Left ventricle myocardium superior (tissue), 1 donor: ENCODE measurements around the gene ZFAND2A. TPM values are rescaled to one million over a fixed set of nuclear protein-coding genes. Genes with fewer than 3 reads are reported as not detected.
"Not testable (repeated sequence)": the region's sequence is repeated elsewhere in the genome, so short reads cannot be mapped to it uniquely, and the experiment has no call there.

Experiments
- ATAC-seq: fragments of 200-7000 bp; cut with Tn5 transposase; one replicate; pipeline ENCODE4 v1.9.1; 2020; ENCODE audit warnings: mild to moderate bottlenecking, moderate library complexity
- DNase-seq: peaks from one replicate; pipeline ENCODE4 v3.0.0-alpha.2; 2020
- intact Hi-C: fragments of 100-400 bp; cut with micrococcal nuclease; formaldehyde crosslinking; loops from one replicate; pipeline ENCODE4 v1.11.0; 2022
- total RNA-seq: library from RNA; stranded (reverse); fragmentation: NEBNext Ultra II Directional; extraction: Animal tissue kit (Norgen Biotek cat#: 25700); gene quantifications from one replicate; pipeline ENCODE4 v1.2.1, GENCODE V29; 2021
- donor health status: DM: no; HTN: yes; CAD: no; lungs with severe emphysema.

The ZFAND2A gene
- total RNA-seq, 1 donor from 2014 or later: 5.9 TPM

DNA sequence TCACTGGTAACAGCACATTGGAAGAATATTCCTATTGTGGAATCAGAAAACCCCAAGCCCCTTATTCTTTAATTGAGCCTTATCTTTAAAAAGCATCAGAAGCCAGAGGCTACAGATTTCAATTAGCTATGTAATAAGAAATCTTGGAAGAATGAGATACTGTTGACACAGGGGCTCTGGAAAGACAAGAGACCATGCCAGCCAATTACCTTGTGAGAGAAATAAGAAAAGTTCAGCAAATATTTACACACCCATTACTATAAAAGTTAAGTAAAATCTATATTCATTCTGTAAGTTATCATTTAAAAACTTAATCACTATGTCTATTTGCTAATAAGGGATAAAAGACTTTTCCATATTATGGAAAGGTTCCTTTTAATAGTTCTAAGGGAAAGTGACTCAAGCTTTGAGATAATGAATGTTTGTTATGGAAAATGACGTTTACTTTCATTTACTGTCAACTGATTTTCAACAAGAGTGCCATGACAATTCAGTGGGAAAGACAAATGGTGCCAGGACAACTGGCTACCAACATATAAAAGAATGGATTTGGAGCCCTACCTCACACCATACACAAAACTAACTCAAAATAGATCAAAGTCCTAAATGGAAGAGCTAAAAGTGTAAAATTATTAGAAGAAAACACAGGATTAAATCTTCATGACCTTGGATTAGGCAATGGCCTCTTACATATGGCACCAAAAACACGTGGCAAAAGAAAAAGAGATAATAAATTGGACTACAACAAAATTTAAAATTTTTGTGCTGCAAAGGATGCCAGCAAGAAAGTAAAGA is 28.3 kb downstream of the ZFAND2A start:
- no peak for ATAC-seq
- intact Hi-C loops: no loop called here

DNA sequence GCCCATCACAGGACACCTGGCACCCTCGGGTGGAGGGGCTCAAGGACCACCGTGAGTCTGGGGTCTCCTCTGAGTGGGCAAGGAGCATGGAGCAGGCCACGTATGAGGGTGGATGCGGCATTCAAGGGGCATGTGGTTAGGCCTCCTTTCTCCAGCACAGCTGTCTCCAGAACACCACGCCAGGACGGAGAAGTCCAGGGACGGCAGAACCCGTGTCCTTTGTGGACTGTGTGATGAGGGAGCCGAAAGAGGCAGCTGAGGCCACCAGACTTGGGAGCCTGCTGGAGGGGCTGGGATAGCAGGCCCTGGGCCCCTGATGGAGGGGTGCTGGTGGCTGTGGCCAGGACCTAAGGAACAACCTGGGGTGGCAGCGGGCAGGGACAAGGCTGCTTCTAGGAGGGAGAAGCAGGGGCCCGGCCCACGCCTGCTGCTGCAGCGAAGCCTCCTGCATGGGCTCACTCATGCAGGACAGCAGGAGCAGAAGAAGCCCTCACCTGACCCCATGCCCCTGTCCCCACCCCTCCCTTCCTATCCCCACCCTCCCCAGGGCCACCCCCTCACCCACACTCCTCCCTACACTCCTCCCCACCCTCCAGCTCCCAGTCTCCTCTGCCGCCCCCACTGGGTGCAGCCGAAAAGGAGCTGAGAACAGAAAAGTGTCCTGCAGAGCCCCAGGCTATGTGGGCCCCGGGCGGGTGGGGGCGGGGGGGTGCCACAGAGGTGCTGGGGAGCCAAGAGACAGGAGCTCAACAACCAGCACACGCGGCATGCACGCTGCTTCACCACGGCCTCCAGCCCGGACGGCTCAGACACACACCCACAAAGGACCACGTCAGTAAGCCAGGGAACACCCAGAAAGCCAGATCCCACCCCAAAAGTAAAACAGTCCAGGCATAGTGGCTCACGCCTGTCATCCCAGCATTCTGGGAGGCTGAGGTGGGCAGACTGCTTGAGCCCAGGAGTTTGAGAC is 29.7 kb downstream of the ZFAND2A start:
- no peak for DNase-seq
- intact Hi-C loops: no loop called here
- no peak for ATAC-seq

More for the DNA sequence above, 28.3 kb downstream of the ZFAND2A start:
- DNase-seq: no peak

DNA sequence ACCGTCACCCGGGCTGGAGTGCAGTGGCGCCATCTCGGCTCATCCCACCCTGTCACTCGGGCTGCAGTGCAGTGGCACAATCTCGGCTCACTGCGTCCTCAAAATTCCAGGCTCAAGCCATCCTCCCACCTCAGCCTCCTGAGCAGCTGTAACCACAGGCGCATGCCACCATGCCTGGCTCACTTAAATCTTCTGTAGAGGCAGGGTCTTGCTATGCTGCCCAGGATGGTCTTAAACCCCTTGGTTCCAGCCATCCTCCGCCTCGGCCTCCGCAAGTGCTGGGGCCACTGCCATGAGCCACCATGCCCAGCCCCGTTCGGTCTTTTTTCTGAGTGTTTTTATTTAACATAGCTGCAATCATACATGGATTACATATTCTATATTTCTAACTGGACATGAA is 30.6 kb downstream of the ZFAND2A start:
- intact Hi-C loops: no loop called here
- ATAC-seq (no peak), DNase-seq (no peak)

DNA sequence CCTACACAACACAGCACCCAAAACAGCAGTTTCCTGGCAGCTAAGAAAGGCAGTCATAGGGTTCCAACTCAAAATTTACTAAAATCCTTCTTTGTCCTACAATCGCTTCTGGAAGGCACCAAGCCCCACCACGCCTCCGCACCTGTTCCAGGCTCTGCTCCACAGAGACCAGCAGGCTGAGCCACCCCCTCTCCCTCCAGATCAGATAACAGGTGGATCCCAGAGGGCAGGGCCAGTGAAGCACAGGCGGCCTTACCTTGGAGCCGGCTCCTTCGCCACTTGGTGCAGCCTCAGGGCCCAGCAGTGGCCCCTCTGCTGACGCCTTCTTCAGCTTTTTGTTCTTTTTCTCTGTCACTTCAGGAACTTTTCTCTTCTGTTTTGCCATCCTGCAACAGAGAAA is 33.0 kb downstream of the ZFAND2A start:
- DNase-seq: no peak
- intact Hi-C loops: no loop called here
- no peak for ATAC-seq

DNA sequence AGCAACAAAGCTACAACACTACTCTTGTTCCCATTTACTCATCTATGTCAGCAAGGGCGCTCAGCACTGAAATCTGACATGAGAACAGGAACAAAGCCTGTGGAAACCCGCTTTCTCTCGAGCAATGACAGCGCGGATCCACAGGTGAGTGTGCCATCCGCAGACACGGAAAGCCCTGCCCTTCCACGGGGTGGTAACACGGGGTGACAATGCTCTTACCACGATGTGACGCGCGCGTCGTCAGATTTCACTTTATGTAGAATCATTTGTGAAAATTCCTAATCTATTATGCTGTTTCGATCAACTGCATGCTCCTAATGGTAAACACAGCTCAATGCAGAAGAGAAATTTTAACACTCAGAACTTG is 34.4 kb downstream of the ZFAND2A start:
- DNase-seq (no peak), ATAC-seq (no peak)
- intact Hi-C loops: no loop called here

DNA sequence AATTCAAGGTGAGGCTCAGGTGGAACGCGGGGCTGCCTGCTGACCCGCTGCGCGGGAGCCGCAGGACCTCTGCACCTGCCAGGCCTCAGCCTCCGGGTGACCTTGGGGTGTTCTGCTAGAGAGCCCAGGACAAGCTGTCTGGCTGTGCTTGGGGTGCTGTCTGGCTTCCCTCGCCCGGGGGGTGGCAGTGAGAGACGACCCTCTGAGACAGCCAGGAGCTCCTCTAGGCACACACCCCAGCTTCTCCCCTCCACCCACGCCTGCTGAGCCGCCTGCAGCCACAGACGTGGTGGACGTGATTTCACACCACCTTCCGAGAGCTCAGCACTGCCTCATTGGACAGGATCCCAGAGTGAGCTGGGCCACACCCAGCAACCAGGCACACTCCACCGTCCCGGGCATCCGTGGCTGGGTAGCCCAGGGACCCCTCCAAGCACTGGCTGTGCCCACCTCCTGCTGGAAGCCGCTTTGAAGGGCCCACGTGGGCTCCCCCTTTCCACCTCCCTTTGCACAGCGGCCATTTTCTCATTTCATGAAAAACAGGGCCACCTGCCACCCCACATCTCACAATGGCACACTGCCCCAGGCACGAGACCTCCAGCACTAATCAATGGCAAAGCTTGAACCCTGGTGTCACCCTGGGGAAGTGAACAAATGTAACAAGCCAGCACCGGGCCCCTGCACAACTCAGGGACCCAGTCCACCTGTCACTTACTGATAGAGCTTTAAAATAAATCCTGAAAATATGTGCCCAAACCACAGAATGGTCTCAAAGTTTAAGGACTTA is 35.0 kb downstream of the ZFAND2A start:
- DNase-seq (peak; percentile 59), ATAC-seq (peak; percentile 46)
- intact Hi-C loops: no loop called here

DNA sequence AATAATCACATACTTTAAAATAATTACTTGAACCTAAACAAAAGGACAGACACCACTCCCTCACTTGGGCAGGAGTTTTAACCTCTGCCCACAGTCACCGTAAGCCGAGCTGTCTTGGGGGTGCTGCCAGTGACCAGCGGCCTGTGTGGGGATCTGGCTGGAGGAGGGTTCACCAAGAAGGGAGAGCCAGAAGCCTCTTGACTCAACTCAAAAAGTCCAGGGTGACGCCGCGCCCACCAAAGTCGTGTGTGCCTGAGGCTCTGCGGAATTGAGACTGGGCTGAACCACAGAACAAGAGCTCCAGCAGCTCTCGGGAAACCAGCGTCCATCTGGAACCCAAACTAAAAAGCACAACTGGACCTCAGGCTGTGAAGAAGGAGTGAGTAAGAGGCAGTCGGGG is 35.8 kb downstream of the ZFAND2A start:
- DNase-seq (no peak), ATAC-seq (peak; percentile 10)
- intact Hi-C loops: no loop called here

DNA sequence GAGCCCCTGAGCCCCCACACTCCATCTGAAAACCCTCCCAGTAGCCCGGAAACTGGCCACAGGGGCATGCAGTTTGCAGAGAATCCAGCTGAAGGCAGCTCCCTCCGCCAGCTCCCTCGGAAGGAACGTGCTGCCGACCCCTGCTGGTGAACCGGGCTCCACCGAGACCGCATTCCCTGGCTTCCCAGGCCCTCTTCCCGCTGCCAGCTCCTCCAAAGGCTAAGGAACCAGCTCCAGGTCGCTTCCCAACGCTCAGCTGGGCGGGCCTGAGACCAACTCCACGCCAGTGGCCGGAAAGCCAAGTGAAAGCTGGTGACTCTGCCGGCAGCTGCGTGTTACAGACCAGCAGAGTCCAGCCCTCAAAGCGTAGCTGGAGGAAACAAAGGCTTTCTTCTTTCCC is 36.3 kb downstream of the ZFAND2A start:
- DNase-seq: peak; percentile 90
- peak; percentile 95 for ATAC-seq
- intact Hi-C loops: no loop called here

DNA sequence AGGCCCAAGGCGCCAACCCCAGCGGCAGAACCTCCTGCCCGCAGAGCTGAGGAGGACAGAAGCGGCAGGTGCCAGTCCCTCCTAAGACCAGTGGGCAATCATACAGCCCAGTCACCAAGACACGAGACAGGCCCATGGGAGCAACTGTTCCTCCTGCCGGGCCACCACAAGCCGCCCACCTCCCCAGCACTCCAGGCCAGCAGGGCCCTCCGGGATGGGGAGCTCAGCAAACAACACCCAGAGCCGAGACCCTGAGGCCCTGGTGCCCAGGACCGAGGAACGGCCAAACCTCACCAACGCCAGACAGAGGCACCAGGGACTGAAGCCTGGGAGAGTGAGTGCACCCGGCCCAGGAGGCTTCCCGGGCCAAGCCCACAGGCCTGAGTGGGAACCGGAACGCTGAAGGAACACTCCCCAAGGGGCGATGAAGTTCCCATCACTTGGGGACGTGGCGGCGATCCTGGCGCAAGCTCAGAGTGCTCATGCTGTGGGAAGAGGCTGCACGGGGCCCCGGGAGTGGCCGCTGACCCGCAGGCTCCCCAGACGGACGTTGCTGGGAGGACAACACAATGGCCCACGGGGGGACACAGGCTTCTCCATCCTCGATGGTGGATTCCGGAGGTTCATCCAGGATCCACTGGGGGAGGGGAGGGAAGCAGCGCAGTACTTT is 37.0 kb downstream of the ZFAND2A start:
- DNase-seq (peak; percentile 70), ATAC-seq (peak; percentile 54)
- intact Hi-C loops: no loop called here

DNA sequence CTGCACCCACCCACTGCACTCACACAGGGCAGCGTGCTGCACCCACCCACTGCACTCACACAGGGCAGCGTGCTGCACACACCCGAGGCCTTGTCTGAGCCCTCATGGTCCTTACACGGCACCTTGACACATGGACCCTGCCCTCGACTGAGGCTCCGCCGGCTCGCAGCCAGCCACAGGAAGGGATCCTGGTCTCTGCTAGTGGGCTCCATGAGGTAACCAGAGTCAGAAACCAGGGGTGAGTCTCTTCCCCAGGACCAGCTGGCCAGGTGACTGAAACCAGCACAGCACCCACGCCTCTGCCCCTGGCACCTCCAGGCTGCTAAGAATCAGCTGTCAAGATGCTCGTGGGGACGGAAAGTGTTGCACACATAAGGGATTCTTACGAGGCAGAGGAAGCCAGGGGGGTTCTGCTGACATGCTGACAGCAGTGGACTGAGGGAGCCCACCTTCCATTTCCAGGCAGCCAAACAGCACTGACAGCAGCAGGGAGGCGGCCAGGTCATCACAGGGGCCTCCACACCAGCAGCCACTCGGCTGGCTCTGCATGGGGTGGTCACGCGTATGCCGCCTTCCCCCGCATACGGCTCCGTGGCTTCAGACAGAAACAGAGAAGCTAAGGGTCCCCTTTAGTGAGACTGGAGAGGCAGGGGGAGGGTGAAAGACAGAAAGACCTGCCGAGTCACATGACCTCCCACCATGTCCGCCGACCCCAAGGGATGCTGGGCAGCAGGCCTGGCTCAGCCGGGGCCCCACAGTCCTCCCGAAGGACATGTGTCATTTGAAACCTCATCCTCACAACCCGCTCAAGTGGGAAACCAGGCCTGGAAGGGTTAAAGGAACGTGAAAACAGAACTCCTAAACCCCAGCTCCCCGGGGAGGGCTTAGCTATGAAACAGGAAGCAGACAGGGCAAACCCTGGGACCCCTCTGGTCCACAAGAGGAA is 37.8 kb downstream of the ZFAND2A start:
- ATAC-seq (peak; percentile 4), DNase-seq (no peak)
- intact Hi-C loops: no loop called here

DNA sequence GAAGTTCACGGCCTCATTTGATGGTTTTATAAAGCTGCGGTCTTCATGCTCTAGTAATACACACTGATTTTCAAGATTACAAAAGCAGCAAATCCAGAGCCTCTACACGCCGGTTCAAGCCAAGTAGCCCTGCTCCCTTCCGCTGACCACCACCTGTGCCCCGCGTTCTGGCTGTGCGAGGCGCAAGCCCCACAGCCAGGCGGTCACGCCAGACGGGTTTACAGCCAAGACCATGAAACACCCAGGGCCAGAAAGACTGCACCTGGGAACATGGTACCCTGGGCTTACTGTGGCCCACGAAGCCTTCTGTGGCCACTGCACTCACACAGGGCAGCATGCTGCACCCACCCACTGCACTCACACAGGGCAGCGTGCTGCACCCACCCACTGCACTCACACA is 38.5 kb downstream of the ZFAND2A start:
- no peak for ATAC-seq
- no peak for DNase-seq
- intact Hi-C loops: no loop called here

DNA sequence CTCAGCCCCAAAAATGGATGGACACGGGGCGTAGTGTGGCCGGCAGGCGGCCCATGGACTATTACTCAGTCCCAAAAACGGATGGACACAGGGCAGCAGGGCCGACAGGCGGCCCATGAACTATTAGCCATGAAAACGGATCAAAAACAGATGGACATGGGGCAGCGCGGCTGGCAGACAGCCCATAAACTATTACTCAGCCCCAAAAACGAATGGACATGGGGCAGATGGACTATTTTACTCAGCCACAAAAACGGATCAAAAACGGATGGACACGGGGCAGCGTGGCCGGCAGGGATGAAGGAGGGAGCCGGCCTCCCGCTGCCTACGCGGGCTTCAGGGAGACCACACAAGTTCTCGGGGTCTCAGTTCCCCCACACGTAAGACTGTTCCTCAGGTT is 39.2 kb downstream of the ZFAND2A start:
- DNase-seq: no peak
- intact Hi-C loops: no loop called here
- no peak for ATAC-seq

DNA sequence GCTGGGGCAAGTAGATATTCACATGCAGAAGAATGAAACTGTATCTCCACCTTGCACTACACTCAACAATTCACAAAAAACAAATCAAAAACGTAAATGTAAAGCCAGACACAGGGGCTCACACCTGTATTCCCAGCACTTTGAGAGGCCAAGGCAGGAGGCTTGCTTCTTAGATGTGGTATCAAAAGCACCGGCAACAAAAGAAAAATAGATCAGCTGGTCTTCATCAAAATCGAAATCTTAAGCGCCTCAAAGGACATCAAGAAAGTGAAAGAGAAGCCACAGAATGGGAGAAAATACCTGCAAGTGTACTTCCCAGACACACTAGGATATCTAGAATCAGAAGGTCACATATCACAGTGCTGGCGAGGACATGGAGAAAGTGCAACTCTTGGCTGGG is 40.8 kb downstream of the ZFAND2A start:
- DNase-seq: no peak
- intact Hi-C loops: no loop called here
- no peak for ATAC-seq

DNA sequence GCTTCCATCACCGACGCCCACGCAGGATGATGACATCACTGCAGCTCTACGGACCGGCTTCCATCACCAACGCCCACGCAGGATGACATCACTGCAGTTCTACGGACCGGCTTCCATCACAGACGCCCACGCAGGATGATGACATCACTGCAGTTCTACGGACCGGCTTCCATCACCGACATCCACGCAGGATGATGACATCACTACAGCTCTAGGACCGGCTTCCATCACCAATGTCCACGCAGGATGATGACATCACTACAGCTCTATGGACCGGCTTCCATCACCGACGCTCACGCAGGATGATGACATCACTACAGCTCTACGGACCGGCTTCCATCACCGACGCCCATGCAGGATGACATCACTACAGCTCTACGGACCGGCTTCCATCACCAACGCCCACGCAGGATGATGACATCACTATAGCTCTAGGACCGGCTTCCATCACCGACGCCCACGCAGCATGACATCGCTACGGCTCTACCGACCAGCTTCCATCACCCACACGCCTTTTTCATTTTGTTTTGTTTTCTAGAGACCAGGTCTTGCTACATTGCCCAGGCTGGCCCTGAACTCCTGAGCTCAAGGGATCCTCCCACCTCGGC is 42.6 kb downstream of the ZFAND2A start:
- no peak for DNase-seq

DNA sequence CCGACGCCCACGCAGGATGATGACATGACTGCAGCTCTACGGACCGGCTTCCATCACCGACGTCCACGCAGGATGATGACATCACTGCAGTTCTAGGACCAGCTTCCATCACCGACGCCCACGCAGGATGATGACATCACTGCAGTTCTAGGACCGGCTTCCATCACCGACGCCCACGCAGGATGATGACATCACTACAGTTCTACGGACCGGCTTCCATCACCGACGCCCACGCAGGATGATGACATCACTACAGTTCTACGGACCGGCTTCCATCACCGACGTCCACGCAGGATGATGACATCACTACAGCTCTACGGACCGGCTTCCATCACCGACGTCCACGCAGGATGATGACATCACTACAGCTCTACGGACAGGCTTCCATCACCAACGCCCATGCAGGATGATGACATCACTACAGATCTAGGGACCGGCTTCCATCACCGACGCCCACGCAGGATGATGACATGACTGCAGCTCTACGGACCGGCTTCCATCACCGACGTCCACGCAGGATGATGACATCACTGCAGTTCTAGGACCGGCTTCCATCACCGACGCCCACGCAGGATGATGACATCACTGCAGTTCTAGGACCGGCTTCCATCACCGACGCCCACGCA is 43.5 kb downstream of the ZFAND2A start:
- ATAC-seq, DNase-seq, intact Hi-C loops: not testable (repeated sequence)

More for the DNA sequence above, 42.6 kb downstream of the ZFAND2A start:
- ATAC-seq: no peak
- intact Hi-C loops: no loop called here

DNA sequence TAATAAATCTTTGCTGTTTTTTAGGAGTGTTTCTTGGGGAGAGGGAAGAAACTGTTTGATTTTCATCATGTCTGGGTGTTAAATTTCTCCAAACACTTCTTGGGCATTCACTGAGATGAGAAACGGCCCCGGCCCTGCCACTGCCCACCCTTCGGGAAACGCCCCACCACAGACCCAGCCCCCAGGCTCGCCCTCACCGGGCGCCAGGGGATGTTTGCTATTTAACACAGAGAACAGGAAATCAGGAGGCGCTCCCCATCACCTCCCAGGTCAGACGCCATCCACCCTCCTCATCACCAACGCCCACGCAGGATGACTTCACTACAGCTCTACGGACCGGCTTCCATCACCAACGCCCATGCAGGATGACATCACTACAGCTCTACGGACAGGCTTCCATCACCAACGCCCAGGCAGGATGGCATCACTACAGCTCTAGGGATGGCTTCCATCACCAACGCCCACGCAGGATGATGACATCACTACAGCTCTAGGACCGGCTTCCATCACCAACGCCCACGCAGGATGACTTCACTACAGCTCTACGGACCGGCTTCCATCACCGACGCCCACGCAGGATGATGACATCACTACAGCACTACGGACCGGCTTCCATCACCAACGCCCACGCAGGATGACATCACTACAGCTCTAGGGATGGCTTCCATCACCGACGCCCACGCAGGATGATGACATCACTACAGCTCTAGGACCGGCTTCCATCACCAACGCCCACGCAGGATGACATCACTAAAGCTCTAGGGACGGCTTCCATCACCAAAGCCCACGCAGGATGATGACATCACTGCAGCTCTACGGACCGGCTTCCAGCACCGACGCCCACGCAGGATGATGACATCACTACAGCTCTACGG is 44.6 kb downstream of the ZFAND2A start:
- intact Hi-C loops, ATAC-seq, DNase-seq: not testable (repeated sequence)
